Panc1 (cell line): ENCODE measurements around the gene C12orf43.

Experiments
- CTCF ChIP-seq: fragments of 450-650 bp; IDR thresholded peaks from 2 replicates; pipeline ENCODE4 v1.5.1; 2017; ENCODE audit warnings: mild to moderate bottlenecking
- POLR2AphosphoS5 ChIP-seq: IDR thresholded peaks from 2 replicates; pipeline ENCODE4 v1.6.1; 2012; ENCODE audit warnings: mild to moderate bottlenecking, low read depth, low read length, moderate library complexity
- REST ChIP-seq, 2 experiments: IDR thresholded peaks; 2 replicates each; pipeline ENCODE4 v1.6.1; 2011 to 2012; ENCODE audit warnings: low read depth in 2 of 2, control low read depth in 1 of 2, low read length in 1 of 2, mild to moderate bottlenecking in 1 of 2, moderate library complexity in 1 of 2; ENCODE audit not compliant: insufficient read depth in 1 of 2
- SIN3A ChIP-seq: IDR thresholded peaks from 2 replicates; pipeline ENCODE4 v1.6.1; 2012; ENCODE audit warnings: low read depth, mild to moderate bottlenecking, low read length, moderate library complexity, borderline replicate concordance; ENCODE audit not compliant: insufficient read depth

- TF ChIP-seq CTCF, result no peak
- no peak for TF ChIP-seq POLR2AphosphoS5
- TF ChIP-seq SIN3A, result no peak
- TF ChIP-seq REST (IDR thresholded peaks at IDR 0.05; ENCODE audit: insufficient read depth in 1 of 2, low read depth in 2 of 2, low read length in 1 of 2), result no peak
Measured at GRCh38 chr12:120990487-120991055, 25.7 kb downstream of the C12orf43 start.
